Thyroid gland (tissue), 4 donors: ENCODE measurements around the gene GSG1L.

Experiments used
- CTCF ChIP-seq, 6 experiments: fragments of 200-600 bp in 3 of 6; fragments of 450-650 bp in 3 of 6; sonication (generic) in 3 of 6; IDR thresholded peaks; one replicate each; pipeline ENCODE4 v1.5.1; 2016 to 2019; ENCODE audit warnings: antibody characterized with exemption in 6 of 6, mild to moderate bottlenecking in 2 of 6, inconsistent platforms in 1 of 6, moderate library complexity in 1 of 6
- POLR2A ChIP-seq, 2 donors: fragments of 450-650 bp; IDR thresholded peaks; one replicate each; pipeline ENCODE4 v1.6.1; 2017; ENCODE audit warnings: antibody characterized with exemption in 2 of 2, mild to moderate bottlenecking in 2 of 2, moderate library complexity in 1 of 2

GRCh38 chr16:27963471-27963965 lies 100.0 kb downstream of the GSG1L start:
- TF ChIP-seq CTCF (IDR thresholded peaks at IDR 0.05) (no peak), POLR2A (IDR thresholded peaks at IDR 0.05) (no peak)
